ENCODE measurements around the gene ASCL2. TPM values are rescaled to one million over a fixed set of nuclear protein-coding genes. Genes with fewer than 3 reads are reported as not detected.

Gene ASCL2
- total and polyA plus RNA-seq, 3 experiments from 2014 or later = 0.22 to 8.9 (median 0.55) TPM

GRCh38 chr11:2224254-2224653, 46.1 kb downstream of the ASCL2 start:
- Mint-ChIP-seq H3K9me3 (peaks cover 5 to 20% (median 13%) of the 10 kb centered on the region in 5 donors), H3K4me3 (no peak overlapping the region), H3K4me1 (no peaks in the 10 kb centered on the region), H3K36me3 (peaks cover 0 to 32% (median 0%) of the 10 kb centered on the region in 3 donors), H3K27me3 (peaks cover 6 to 47% of the 10 kb centered on the region in 2 donors), H3K27ac (no peak overlapping the region)
- H3K9me3 ChIP-seq (ENCODE audit: low read length) = no peaks in the 10 kb centered on the region
- ChIA-PET CTCF (no interaction called here), POLR2A (no interaction called here)
- no peaks in the 10 kb centered on the region for H3K27me3 ChIP-seq (ENCODE audit: insufficient read depth, low read length, poor library complexity, severe bottlenecking)
- H3K4me3 ChIP-seq (ENCODE audit: low read length) = no peak overlapping the region
- no peak for DNase-seq
- H3K36me3 ChIP-seq (ENCODE audit: insufficient read depth, low read length) = no peaks in the 10 kb centered on the region
- H3K27ac ChIP-seq (ENCODE audit: low read depth, low read length) = no peak overlapping the region
- H3K4me1 ChIP-seq (ENCODE audit: insufficient read depth, low read length) = no peaks in the 10 kb centered on the region

GRCh38 chr11:2223153-2223794, 47.1 kb downstream of the ASCL2 start:
- Histone ChIP-seq H3K4me3 (ENCODE audit: low read length) (no peak overlapping the region), H3K4me1 (ENCODE audit: insufficient read depth, low read length) (no peaks in the 10 kb centered on the region), H3K27me3 (ENCODE audit: insufficient read depth, low read length, poor library complexity, severe bottlenecking) (no peaks in the 10 kb centered on the region), H3K36me3 (ENCODE audit: insufficient read depth, low read length) (no peaks in the 10 kb centered on the region), H3K27ac (ENCODE audit: low read depth, low read length) (no peak overlapping the region), H3K9me3 (ENCODE audit: low read length) (no peaks in the 10 kb centered on the region)
- POLR2A ChIA-PET = no interaction called here
- H3K9me3 Mint-ChIP-seq = peaks cover 5 to 19% (median 8%) of the 10 kb centered on the region in 5 donors
- no peak for DNase-seq
- H3K36me3 Mint-ChIP-seq = peaks cover 0 to 40% (median 2%) of the 10 kb centered on the region in 3 donors
- H3K4me1 Mint-ChIP-seq = peaks cover 0 to 2% (median 0%) of the 10 kb centered on the region in 3 donors
- no peak overlapping the region for H3K4me3 Mint-ChIP-seq
- CTCF ChIA-PET = no interaction called here
- no peak overlapping the region for H3K27ac Mint-ChIP-seq
- peaks cover 6 to 54% of the 10 kb centered on the region in 2 donors for H3K27me3 Mint-ChIP-seq

DNA sequence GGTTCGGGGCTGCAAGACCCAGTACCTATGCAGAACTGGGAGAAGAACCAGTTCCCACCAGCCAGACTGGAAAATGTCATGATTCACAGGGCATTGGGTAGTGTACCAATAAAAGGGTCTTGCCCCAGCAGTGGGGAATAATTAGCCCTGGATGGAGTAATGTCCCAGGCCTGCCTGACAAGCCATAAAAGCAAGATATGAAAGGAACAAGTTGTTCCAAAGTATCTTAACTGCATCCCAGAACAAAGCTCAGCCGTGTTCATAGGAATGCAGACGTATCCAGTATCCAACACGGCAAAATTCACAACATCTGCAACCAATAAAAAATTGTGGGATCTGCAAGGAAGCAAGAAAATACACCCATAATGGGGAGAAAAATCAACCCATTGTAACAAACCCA, 47.9 kb downstream of the ASCL2 start:
- Mint-ChIP-seq H3K9me3 (peaks cover 5 to 19% (median 8%) of the 10 kb centered on the region in 5 donors), H3K4me3 (no peak overlapping the region), H3K27ac (no peak overlapping the region), H3K36me3 (peaks cover 0 to 40% (median 2%) of the 10 kb centered on the region in 3 donors), H3K27me3 (peaks cover 9 to 54% of the 10 kb centered on the region in 2 donors), H3K4me1 (peaks cover 6 to 9% (median 6%) of the 10 kb centered on the region in 3 donors)
- DNase-seq = no peak
- ChIA-PET POLR2A (no interaction called here), CTCF (no interaction called here)
- H3K27ac ChIP-seq (ENCODE audit: low read depth, low read length) = no peak overlapping the region
- H3K36me3 ChIP-seq (ENCODE audit: insufficient read depth, low read length) = no peaks in the 10 kb centered on the region
- no peaks in the 10 kb centered on the region for H3K9me3 ChIP-seq (ENCODE audit: low read length)
- H3K4me1 ChIP-seq (ENCODE audit: insufficient read depth, low read length) = peaks cover 2% of the 10 kb centered on the region
- no peak overlapping the region for H3K4me3 ChIP-seq (ENCODE audit: low read length)
- H3K27me3 ChIP-seq (ENCODE audit: insufficient read depth, low read length, poor library complexity, severe bottlenecking) = no peaks in the 10 kb centered on the region

- DNase-seq = no peak
- peaks cover 9 to 54% of the 10 kb centered on the region in 2 donors for H3K27me3 Mint-ChIP-seq
- Histone ChIP-seq H3K27ac (ENCODE audit: low read depth, low read length) (no peak overlapping the region), H3K27me3 (ENCODE audit: insufficient read depth, low read length, poor library complexity, severe bottlenecking) (no peaks in the 10 kb centered on the region), H3K4me1 (ENCODE audit: insufficient read depth, low read length) (peaks cover 10% of the 10 kb centered on the region), H3K9me3 (ENCODE audit: low read length) (no peaks in the 10 kb centered on the region), H3K4me3 (ENCODE audit: low read length) (no peak overlapping the region), H3K36me3 (ENCODE audit: insufficient read depth, low read length) (no peaks in the 10 kb centered on the region)
- peaks cover 5 to 19% (median 8%) of the 10 kb centered on the region in 5 donors for H3K9me3 Mint-ChIP-seq
- ChIA-PET POLR2A (no interaction called here), CTCF (no interaction called here)
- H3K36me3 Mint-ChIP-seq = peaks cover 0 to 40% (median 2%) of the 10 kb centered on the region in 3 donors
- peaks cover 6 to 9% (median 6%) of the 10 kb centered on the region in 3 donors for H3K4me1 Mint-ChIP-seq
- no peak overlapping the region for H3K4me3 Mint-ChIP-seq
- peak overlapping the region in 1 of 8 donors; percentile 21 for H3K27ac Mint-ChIP-seq
Measured at GRCh38 chr11:2221591-2221990, 48.8 kb downstream of the ASCL2 start.

DNA sequence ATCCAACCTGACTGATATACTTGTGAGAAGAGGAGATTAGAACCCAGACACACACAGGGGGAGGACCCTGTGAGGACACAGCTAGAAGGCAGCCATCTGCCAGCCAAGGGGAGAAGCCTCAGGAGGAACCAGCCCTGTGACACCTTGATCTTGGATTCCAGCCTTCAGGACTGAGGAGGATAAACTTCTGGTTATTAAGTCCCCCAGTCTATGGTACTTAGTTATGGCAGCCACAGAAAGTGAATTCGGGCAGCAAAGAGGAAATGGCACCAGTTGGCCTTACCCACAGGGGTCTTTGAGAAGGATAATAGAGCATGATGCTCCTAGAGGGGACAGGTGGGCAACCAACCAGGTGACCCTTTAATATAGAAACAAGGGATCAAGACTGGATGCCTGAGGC, 49.4 kb downstream of the ASCL2 start:
- Mint-ChIP-seq H3K9me3 (peaks cover 5 to 19% (median 8%) of the 10 kb centered on the region in 5 donors), H3K27me3 (peaks cover 7 to 54% of the 10 kb centered on the region in 2 donors), H3K36me3 (peaks cover 0 to 40% (median 2%) of the 10 kb centered on the region in 3 donors), H3K27ac (no peak overlapping the region), H3K4me3 (no peak overlapping the region), H3K4me1 (peaks cover 6 to 9% (median 6%) of the 10 kb centered on the region in 3 donors)
- CTCF ChIA-PET = no interaction called here
- no peaks in the 10 kb centered on the region for H3K36me3 ChIP-seq (ENCODE audit: insufficient read depth, low read length)
- H3K9me3 ChIP-seq (ENCODE audit: low read length) = no peaks in the 10 kb centered on the region
- POLR2A ChIA-PET = no interaction called here
- H3K4me3 ChIP-seq (ENCODE audit: low read length) = no peak overlapping the region
- DNase-seq = no peak
- peaks cover 13% of the 10 kb centered on the region for H3K4me1 ChIP-seq (ENCODE audit: insufficient read depth, low read length)
- no peaks in the 10 kb centered on the region for H3K27me3 ChIP-seq (ENCODE audit: insufficient read depth, low read length, poor library complexity, severe bottlenecking)
- no peak overlapping the region for H3K27ac ChIP-seq (ENCODE audit: low read depth, low read length)

DNA sequence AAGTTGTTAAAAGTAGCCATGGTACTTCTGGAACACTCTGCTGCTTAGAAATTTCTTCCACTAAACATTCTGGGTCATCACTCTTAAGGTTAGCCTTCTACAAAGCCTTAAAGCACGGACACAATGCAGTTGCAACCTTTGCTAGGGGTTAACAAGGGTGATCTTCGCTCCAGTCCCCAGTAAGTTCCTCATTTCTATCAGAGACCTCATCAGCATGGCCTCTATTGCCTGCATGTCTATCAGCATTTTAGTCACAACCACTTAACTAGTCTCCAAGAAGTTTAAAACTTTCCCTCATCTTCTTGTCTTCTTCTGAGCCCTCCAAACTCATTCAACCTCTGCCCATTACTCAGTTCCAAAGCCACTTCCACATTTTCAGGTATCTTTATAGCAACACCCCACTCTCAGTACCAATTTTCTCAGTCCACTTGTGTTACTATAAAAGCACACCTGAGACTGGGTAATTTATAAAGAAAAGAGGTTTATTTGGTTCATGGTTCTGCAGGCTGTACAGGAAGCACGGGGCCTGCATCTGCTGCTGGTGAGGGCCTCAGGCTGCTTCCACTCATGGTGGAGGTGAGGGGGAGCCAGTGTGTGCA, 50.1 kb downstream of the ASCL2 start:
- DNase-seq = no peak
- no peaks in the 10 kb centered on the region for H3K27me3 ChIP-seq (ENCODE audit: insufficient read depth, low read length, poor library complexity, severe bottlenecking)
- Mint-ChIP-seq H3K4me3 (no peak overlapping the region), H3K4me1 (peaks cover 6 to 9% (median 6%) of the 10 kb centered on the region in 3 donors), H3K27me3 (peaks cover 6 to 48% of the 10 kb centered on the region in 2 donors), H3K27ac (no peak overlapping the region), H3K9me3 (peaks cover 5 to 16% (median 8%) of the 10 kb centered on the region in 5 donors), H3K36me3 (peaks cover 0 to 35% (median 2%) of the 10 kb centered on the region in 3 donors)
- H3K4me1 ChIP-seq (ENCODE audit: insufficient read depth, low read length) = peaks cover 13% of the 10 kb centered on the region
- H3K9me3 ChIP-seq (ENCODE audit: low read length) = no peaks in the 10 kb centered on the region
- H3K4me3 ChIP-seq (ENCODE audit: low read length) = no peak overlapping the region
- H3K27ac ChIP-seq (ENCODE audit: low read depth, low read length) = no peak overlapping the region
- no peaks in the 10 kb centered on the region for H3K36me3 ChIP-seq (ENCODE audit: insufficient read depth, low read length)
- ChIA-PET POLR2A (no interaction called here), CTCF (no interaction called here)

DNA sequence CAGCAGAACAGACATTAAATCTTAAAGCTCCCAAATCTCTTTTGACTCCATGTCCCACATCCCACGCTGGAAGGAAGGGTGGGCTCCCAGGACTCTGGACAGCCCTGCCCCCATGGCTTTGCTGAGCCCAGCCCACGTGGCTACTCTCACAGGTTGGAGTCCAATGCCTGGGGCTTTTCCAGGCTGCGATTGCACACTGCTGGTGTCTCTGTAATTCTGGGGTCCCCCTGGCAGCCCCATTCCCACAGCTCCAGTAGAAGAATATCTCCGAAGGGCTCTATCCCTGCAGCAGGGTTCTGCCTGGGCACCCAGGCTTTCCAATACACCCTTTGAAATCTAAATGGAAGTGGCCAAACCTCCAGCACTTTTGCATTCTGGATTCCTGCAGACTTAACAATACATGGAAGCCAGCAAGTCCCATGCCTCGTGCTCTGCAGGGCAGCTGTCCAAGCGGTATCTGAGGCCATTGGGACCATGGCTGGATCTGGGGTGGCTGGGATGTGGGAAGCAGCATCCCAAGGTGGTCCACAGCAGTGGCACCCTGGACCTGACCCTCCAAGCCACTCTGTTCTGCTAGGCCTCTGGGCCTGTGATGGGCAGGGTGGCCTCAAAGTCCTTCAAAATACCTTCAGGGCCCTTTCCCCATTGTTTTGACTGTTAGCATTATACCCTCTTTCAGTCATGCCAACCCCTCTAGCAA, 50.9 kb downstream of the ASCL2 start:
- Mint-ChIP-seq H3K27me3 (peaks cover 7 to 43% of the 10 kb centered on the region in 2 donors), H3K27ac (no peak overlapping the region), H3K4me1 (peaks cover 6 to 15% (median 6%) of the 10 kb centered on the region in 3 donors), H3K4me3 (peak overlapping the region in 1 of 7 donors; percentile 67), H3K36me3 (peaks cover 0 to 30% (median 2%) of the 10 kb centered on the region in 3 donors), H3K9me3 (peaks cover 4 to 14% (median 8%) of the 10 kb centered on the region in 5 donors)
- DNase-seq = no peak
- Histone ChIP-seq H3K36me3 (ENCODE audit: insufficient read depth, low read length) (no peaks in the 10 kb centered on the region), H3K4me3 (ENCODE audit: low read length) (no peak overlapping the region), H3K9me3 (ENCODE audit: low read length) (no peaks in the 10 kb centered on the region), H3K27me3 (ENCODE audit: insufficient read depth, low read length, poor library complexity, severe bottlenecking) (no peaks in the 10 kb centered on the region), H3K27ac (ENCODE audit: low read depth, low read length) (no peak overlapping the region), H3K4me1 (ENCODE audit: insufficient read depth, low read length) (peaks cover 13% of the 10 kb centered on the region)
- POLR2A ChIA-PET = no interaction called here
- CTCF ChIA-PET = no interaction called here

Measured in CD8-positive, alpha-beta memory T cell (primary cell).